Esophagus (tissue), 2 donors: ENCODE data around the gene HMSD. TPM values are rescaled to one million over a fixed set of nuclear protein-coding genes. Genes with fewer than 3 reads are reported as not detected.

Experiments used
- H3K27ac ChIP-seq, 2 donors: one replicate each; pipeline ENCODE4 v1.5.1; 2013; ENCODE audit warnings: low read depth in 2 of 2, mild to moderate bottlenecking in 2 of 2, inconsistent platforms in 1 of 2, low read length in 1 of 2, moderate library complexity in 1 of 2
- H3K27me3 ChIP-seq, 2 donors: one replicate each; pipeline ENCODE4 v1.6.1; 2013; ENCODE audit warnings: low read length in 2 of 2, control low read depth in 1 of 2, mild to moderate bottlenecking in 1 of 2; ENCODE audit not compliant: insufficient read depth in 2 of 2, control insufficient read depth in 1 of 2
- H3K36me3 ChIP-seq, 2 donors: one replicate each; pipeline ENCODE4 v1.6.1; 2013; ENCODE audit warnings: low read length in 1 of 2; ENCODE audit not compliant: control insufficient read depth in 2 of 2, insufficient read depth in 2 of 2
- H3K4me1 ChIP-seq, 2 donors: one replicate each; pipeline ENCODE4 v1.6.1; 2013; ENCODE audit warnings: low read length in 1 of 2; ENCODE audit not compliant: control insufficient read depth in 2 of 2, insufficient read depth in 2 of 2
- H3K4me3 ChIP-seq, 2 donors: one replicate each; pipeline ENCODE4 v1.5.1; 2013; ENCODE audit warnings: low read length in 2 of 2, mild to moderate bottlenecking in 2 of 2, low read depth in 1 of 2, moderate library complexity in 1 of 2
- H3K9me3 ChIP-seq, 2 donors: one replicate each; pipeline ENCODE4 v1.6.1; 2013; ENCODE audit warnings: mild to moderate bottlenecking in 2 of 2, low read depth in 1 of 2, low read length in 1 of 2, moderate library complexity in 1 of 2; ENCODE audit not compliant: control insufficient read depth in 2 of 2, insufficient read depth in 1 of 2
- WGBS, 2 donors: extraction: QIAGEN DNeasy Blood & Tissue Kit; methylation state at CpG; one replicate each; pipeline ENCODE4 v1.1.7; 2013; 5-methylcytosine and 5-hydroxymethylcytosine counted together
- polyA plus RNA-seq, 2 donors: library from polyadenylated mRNA; stranded (reverse); fragments of 200-250 nt; gene quantifications; one replicate each; pipeline ENCODE4 v1.2.3, GENCODE V29; 2013
- donor health status: healthy with polysubstance abuse.
- donor health status: Bipolar disorder and iron deficiency.

HMSD gene
- polyA plus RNA-seq, 2 donors, result 0.26 to 0.55 TPM

GRCh38 chr18:63965716-63966330, 16.7 kb downstream of the HMSD start:
- Histone ChIP-seq H3K4me3 (no peak overlapping the region), H3K27ac (peak overlapping the region in 1 of 2 donors; percentile 14), H3K4me1 (peaks cover 0 to 5% of the 10 kb centered on the region in 2 donors), H3K36me3 (no peaks in the 10 kb centered on the region), H3K27me3 (no peaks in the 10 kb centered on the region), H3K9me3 (no peaks in the 10 kb centered on the region)
- 77 to 95% methylated on average over 5 of the region's 5 CpGs for WGBS, 2 donors

DNA sequence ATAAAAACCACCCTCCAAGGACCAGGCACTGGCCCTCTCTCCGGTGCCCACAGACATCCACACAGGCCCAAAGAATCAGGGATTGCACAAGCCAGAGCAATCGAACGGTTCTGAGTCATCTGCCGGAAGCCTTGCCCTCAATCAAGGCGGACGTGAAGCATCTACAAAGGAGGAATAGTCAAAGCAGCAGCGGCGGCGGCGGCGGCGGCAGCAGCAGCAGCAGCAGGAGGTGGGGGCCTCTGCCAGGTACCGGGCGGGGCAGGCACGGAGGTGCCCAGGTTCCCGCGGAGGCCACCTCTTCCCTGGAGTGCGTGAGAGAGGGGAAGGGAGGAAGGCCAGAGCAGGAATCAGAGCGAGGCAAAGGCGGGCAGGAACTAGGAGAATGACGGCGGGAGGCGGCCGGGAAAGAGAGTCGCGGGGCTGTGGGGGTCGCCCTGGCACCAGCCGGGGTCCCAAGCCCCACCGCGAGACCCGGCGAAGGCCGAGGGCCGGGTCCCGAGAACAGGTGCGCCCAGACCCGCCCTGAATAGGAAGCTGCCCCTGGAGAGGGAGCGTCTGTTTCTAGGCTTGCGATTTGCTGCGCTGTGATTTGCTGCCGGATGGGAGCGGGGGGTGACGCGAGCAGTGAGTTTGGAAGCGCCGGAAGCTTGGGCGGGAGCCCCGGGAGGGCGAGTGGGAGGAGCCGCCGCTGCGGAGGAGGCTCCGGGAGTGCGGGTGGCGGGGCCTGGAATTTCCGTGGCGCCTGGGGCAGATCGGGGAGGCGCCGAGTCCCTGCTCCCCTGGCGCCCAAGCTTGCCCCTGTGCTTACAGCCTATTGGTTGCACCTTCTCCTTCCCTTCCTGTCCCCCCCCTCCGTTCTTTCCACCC, 21.1 kb downstream of the HMSD start, which contains the start of gene SERPINB8:
SERPINB8 (plus strand) TSS at position 140 of the 867 bp plus-strand sequence. CDS start 8,228 bp downstream, outside the sequence.
- no peaks in the 10 kb centered on the region for H3K36me3 ChIP-seq
- H3K27ac ChIP-seq, result peak within 1 kb of the TSS; percentile 98 to 100
- 1% methylated on average over 57 to 62 of the region's 62 CpGs for WGBS, 2 donors
- no peaks in the 10 kb centered on the region for H3K9me3 ChIP-seq
- H3K4me3 ChIP-seq, result peak within 1 kb of the TSS; percentile 65 to 89
- H3K4me1 ChIP-seq, result peaks cover 2 to 5% of the 10 kb centered on the region in 2 donors
- no peaks in the 10 kb centered on the region for H3K27me3 ChIP-seq

GRCh38 chr18:63970809-63971205, 21.7 kb downstream of the HMSD start:
- H3K27ac ChIP-seq, result peak overlapping the region; percentile 98 to 100
- H3K36me3 ChIP-seq, result no peaks in the 10 kb centered on the region
- no peaks in the 10 kb centered on the region for H3K9me3 ChIP-seq
- 16 to 28% methylated on average over 18 of the region's 18 CpGs for WGBS, 2 donors
- H3K4me1 ChIP-seq, result peaks cover 2 to 5% of the 10 kb centered on the region in 2 donors
- no peaks in the 10 kb centered on the region for H3K27me3 ChIP-seq
- H3K4me3 ChIP-seq, result peak overlapping the region; percentile 65 to 89

DNA sequence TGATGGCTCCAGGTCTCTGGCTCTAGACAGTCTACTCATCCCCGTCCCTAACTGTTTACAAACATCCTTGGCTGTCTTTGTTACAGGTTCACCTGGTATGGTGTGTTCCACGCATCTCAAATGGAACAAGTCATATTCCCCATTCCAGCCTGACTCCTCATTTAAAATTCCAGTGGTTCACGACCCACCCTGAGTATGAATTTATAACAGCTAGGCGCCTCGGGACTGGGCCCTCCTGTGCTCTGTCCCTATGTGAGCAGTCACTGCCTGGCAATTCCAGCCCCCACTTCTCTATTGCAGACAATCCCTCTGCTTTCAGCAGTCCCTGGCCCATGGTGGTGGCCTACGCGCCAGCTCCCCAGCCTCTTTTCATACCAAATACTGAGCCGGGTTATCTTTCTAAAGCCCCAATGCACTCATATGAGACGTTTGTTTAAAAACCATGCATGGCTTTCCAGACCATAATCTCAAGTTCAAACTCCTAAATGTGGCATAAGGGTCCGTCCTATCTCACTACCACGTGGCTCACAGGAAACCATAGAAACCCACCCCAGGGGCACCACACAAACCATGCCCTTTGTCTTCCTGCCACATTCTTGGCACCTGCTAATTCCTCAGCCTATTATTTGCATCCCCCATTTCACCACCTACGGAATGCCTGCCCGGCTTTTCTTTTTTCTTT, 22.4 kb downstream of the HMSD start:
- WGBS, 2 donors, result 54 to 72% methylated on average over 13 of the region's 13 CpGs
- H3K27ac ChIP-seq, result peak overlapping the region; percentile 98 to 100
- H3K4me3 ChIP-seq, result peak overlapping the region; percentile 65 to 89

GRCh38 chr18:63972002-63972376, 22.9 kb downstream of the HMSD start:
- no peak overlapping the region for H3K27ac ChIP-seq
- WGBS, 2 donors, result 77 to 85% methylated on average over 5 of the region's 5 CpGs
- no peaks in the 10 kb centered on the region for H3K9me3 ChIP-seq
- peaks cover 2 to 5% of the 10 kb centered on the region in 2 donors for H3K4me1 ChIP-seq
- H3K27me3 ChIP-seq, result no peaks in the 10 kb centered on the region
- H3K36me3 ChIP-seq, result no peaks in the 10 kb centered on the region
- H3K4me3 ChIP-seq, result no peak overlapping the region

More for the DNA sequence above, 22.4 kb downstream of the HMSD start:
- Histone ChIP-seq H3K4me1 (peaks cover 2 to 5% of the 10 kb centered on the region in 2 donors), H3K27me3 (no peaks in the 10 kb centered on the region), H3K36me3 (no peaks in the 10 kb centered on the region), H3K9me3 (no peaks in the 10 kb centered on the region)

DNA sequence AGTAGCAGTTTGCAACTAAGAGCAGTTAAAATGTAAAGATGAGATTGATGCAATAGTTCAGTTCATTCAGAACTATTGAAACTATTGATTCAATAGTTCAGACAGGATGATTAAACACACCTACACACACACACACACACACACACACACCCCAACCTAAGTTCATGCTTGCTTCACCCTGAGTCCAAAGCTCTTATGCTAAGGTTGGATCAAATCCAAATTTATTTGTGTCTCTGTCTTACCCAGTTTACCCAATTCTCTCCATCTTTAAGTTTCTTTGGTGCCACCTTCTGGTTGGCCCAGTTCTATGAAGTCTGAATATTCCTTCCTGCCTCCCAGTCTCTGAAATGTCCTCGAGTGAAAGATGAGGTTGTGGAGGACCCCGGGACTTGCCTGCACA, 25.9 kb downstream of the HMSD start:
- 32 to 51% methylated on average over 2 of the region's 2 CpGs for WGBS, 2 donors
- Histone ChIP-seq H3K27me3 (no peaks in the 10 kb centered on the region), H3K27ac (no peak overlapping the region), H3K9me3 (no peaks in the 10 kb centered on the region), H3K4me3 (no peak overlapping the region), H3K4me1 (peaks cover 2 to 5% of the 10 kb centered on the region in 2 donors), H3K36me3 (peaks cover 0 to under 1% of the 10 kb centered on the region in 2 donors)

- H3K4me1 ChIP-seq, result peaks cover 2 to 5% of the 10 kb centered on the region in 2 donors
- H3K36me3 ChIP-seq, result peaks cover 0 to 5% of the 10 kb centered on the region in 2 donors
- H3K4me3 ChIP-seq, result no peak overlapping the region
- H3K27ac ChIP-seq, result no peak overlapping the region
- H3K9me3 ChIP-seq, result no peaks in the 10 kb centered on the region
- H3K27me3 ChIP-seq, result no peaks in the 10 kb centered on the region
- WGBS, 2 donors, result 67 to 81% methylated on average over 3 of the region's 3 CpGs
Measured at GRCh38 chr18:63975628-63976027, 26.5 kb downstream of the HMSD start.

- H3K9me3 ChIP-seq, result no peaks in the 10 kb centered on the region
- 85 to 94% methylated on average over 3 of the region's 3 CpGs for WGBS, 2 donors
- no peak overlapping the region for H3K4me3 ChIP-seq
- H3K36me3 ChIP-seq, result peaks cover 6 to 10% of the 10 kb centered on the region in 2 donors
- H3K4me1 ChIP-seq, result no peaks in the 10 kb centered on the region
- no peaks in the 10 kb centered on the region for H3K27me3 ChIP-seq
- no peak overlapping the region for H3K27ac ChIP-seq
Measured at GRCh38 chr18:63977040-63977439, 27.9 kb downstream of the HMSD start.

DNA sequence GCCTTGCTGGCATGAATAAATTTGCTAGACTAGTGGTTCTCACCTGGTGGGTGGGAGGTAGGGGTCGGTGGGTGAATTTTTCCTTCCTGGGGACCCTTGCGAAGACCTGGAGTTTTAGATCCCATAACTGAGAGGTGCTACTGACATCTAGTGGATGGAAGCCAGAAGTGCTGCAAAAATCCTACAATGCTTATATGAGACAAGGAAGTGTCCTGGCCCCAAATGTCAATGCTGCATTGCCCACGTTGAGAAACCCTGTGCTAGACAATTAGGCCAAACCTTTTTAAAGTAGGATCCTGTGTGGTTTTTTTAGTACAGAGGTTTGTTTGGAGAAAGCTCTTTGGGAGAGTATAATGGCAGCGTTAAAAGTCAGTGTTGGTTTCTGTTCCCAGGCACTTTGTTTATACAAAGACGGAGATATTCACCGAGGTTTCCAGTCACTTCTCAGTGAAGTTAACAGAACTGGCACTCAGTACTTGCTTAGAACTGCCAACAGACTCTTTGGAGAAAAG, 30.4 kb downstream of the HMSD start:
- Histone ChIP-seq H3K36me3 (peaks cover 14 to 15% of the 10 kb centered on the region in 2 donors), H3K9me3 (no peaks in the 10 kb centered on the region), H3K27ac (peak overlapping the region in 1 of 2 donors; percentile 6), H3K4me3 (no peak overlapping the region), H3K4me1 (no peaks in the 10 kb centered on the region), H3K27me3 (no peaks in the 10 kb centered on the region)
- 10% methylated on average over 6 of the region's 6 CpGs for WGBS, 2 donors
